K562 (cell line): ENCODE measurements around the gene GOLGA8N.

Experiments used
- CHD4 ChIP-seq: fragments of 200-600 bp; sonication (generic); IDR thresholded peaks from 3 replicates; pipeline ENCODE4 v1.6.1; 2012; ENCODE audit warnings: low read depth, mild to moderate bottlenecking, mixed read lengths, low read length, inconsistent platforms; ENCODE audit not compliant: insufficient read depth, insufficient replicate concordance, poor library complexity, severe bottlenecking
- CTCF ChIP-seq, 3 experiments: IDR thresholded peaks in 2 of 3; conservative IDR thresholded peaks in 1 of 3; 2 replicates each; pipeline ENCODE4 v1.5.1; 2011 to 2012; ENCODE audit warnings: low read length in 3 of 3, mild to moderate bottlenecking in 3 of 3, control low read depth in 2 of 3, improper control_type of control experiment in 1 of 3, inconsistent platforms in 1 of 3, low read depth in 1 of 3, mixed read lengths in 1 of 3, moderate library complexity in 1 of 3; ENCODE audit not compliant: insufficient read depth in 2 of 3
- EP300 ChIP-seq: IDR thresholded peaks from 2 replicates; pipeline ENCODE4 v1.6.1; 2012; ENCODE audit warnings: low read length, improper control_type of control experiment
- EP400 ChIP-seq: fragments of 450-650 bp; IDR thresholded peaks from 2 replicates; pipeline ENCODE4 v1.6.1; 2017; ENCODE audit warnings: antibody characterized with exemption, mild to moderate bottlenecking, moderate library complexity
- FOXM1 ChIP-seq, 2 experiments: fragments of 450-650 bp in 1 of 2; sonication (generic) in 1 of 2; formaldehyde crosslinking in 1 of 2; IDR thresholded peaks; 2 replicates each; pipeline versions ENCODE4 v1.6.1 to v1.9.0; 2017 to 2022; ENCODE audit warnings: low read depth in 2 of 2, mild to moderate bottlenecking in 2 of 2, missing genetic modification reagents in 1 of 2, moderate library complexity in 1 of 2
- HDAC2 ChIP-seq: fragments of 450-650 bp; IDR thresholded peaks from 2 replicates; pipeline ENCODE4 v1.6.1; 2016; ENCODE audit warnings: mild to moderate bottlenecking
- HMGXB4 ChIP-seq: sonication (generic); formaldehyde crosslinking; IDR thresholded peaks from 2 replicates; pipeline ENCODE4 v1.8.1; 2023; ENCODE audit warnings: mild to moderate bottlenecking, missing genetic modification reagents
- POLR2A ChIP-seq: fragments of 450-650 bp; conservative IDR thresholded peaks from 2 replicates; pipeline ENCODE4 v1.6.1; 2016
- RFX5 ChIP-seq: IDR thresholded peaks from 2 replicates; pipeline ENCODE4 v1.6.1; 2011; ENCODE audit warnings: low read depth, mild to moderate bottlenecking, improper control_type of control experiment, low read length
- SAFB ChIP-seq: fragments of 200-400 bp; formaldehyde crosslinking; IDR thresholded peaks from 2 replicates; pipeline ENCODE4 v1.6.1; 2017; ENCODE audit warnings: low read depth, low read length, borderline replicate concordance
- TCF7L2 ChIP-seq: fragments of 150-350 bp; IDR thresholded peaks from 2 replicates; pipeline ENCODE4 v1.6.1; 2016; ENCODE audit warnings: low read depth, mild to moderate bottlenecking, low read length, moderate library complexity
- TEAD4 ChIP-seq, 2 experiments: sonication (generic) in 1 of 2; formaldehyde crosslinking in 1 of 2; IDR thresholded peaks; 2 replicates each; pipeline versions ENCODE4 v1.6.1 to v1.8.0; 2012 to 2022; ENCODE audit warnings: borderline replicate concordance in 1 of 2, inconsistent platforms in 1 of 2, low read length in 1 of 2, mild to moderate bottlenecking in 1 of 2, missing genetic modification reagents in 1 of 2
- TRIM24 ChIP-seq, 2 experiments: fragments of 450-650 bp; IDR thresholded peaks; 2 replicates each; pipeline ENCODE4 v1.6.1; 2016
- ZNF511 ChIP-seq: sonication (generic); formaldehyde crosslinking; IDR thresholded peaks from 2 replicates; pipeline ENCODE4 v1.8.0; 2022; ENCODE audit warnings: mild to moderate bottlenecking, missing genetic modification reagents

- TF ChIP-seq SAFB, result no peak
- no peak for TF ChIP-seq EP300
- no peak for TF ChIP-seq EP400
- TF ChIP-seq TRIM24 (IDR thresholded peaks at IDR 0.05), result no peak
- no peak for TF ChIP-seq CTCF (IDR thresholded peaks at IDR 0.05 in 2 of 3, conservative IDR thresholded peaks at IDR 0.05 in 1 of 3; ENCODE audit: insufficient read depth in 2 of 3, low read depth in 1 of 3, low read length in 3 of 3)
- TF ChIP-seq ZNF511 (CRISPR knock-in tag), result no peak
- TF ChIP-seq TEAD4 (IDR thresholded peaks at IDR 0.05; ENCODE audit: low read length), result no peak
- no peak for TF ChIP-seq TEAD4 (CRISPR knock-in tag; IDR thresholded peaks at IDR 0.05; ENCODE audit: borderline replicate concordance)
- no peak for TF ChIP-seq HDAC2
- no peak for TF ChIP-seq RFX5
- TF ChIP-seq FOXM1 (IDR thresholded peaks at IDR 0.05; ENCODE audit: low read depth), result no peak
- TF ChIP-seq FOXM1 (CRISPR knock-in tag; IDR thresholded peaks at IDR 0.05; ENCODE audit: low read depth), result no peak
- no peak for TF ChIP-seq TCF7L2
- no peak for TF ChIP-seq CHD4
- TF ChIP-seq HMGXB4 (CRISPR knock-in tag), result no peak
- TF ChIP-seq POLR2A, result no peak
Measured at GRCh38 chr15:32636908-32637567, 43.8 kb downstream of the GOLGA8N start.
